ENCODE data around the gene RNF126.
"Not testable (repeated sequence)": the region's sequence is repeated elsewhere in the genome, so short reads cannot be mapped to it uniquely, and the experiment has no call there.

Gene RNF126

GRCh38 chr19:613732-614567 is 49.1 kb downstream of the RNF126 start:
- no peak for DNase-seq (ENCODE audit: low read depth in 1 of 2, low spot score in 1 of 2)

- DNase-seq (ENCODE audit: low read depth in 1 of 2, low spot score in 1 of 2) = no peak
Measured at GRCh38 chr19:612941-613340, 50.1 kb downstream of the RNF126 start.

GRCh38 chr19:611481-611868 is 51.5 kb downstream of the RNF126 start:
- DNase-seq (ENCODE audit: low read depth in 1 of 2, low spot score in 1 of 2) = peak in 1 of 2 donors; percentile 40

GRCh38 chr19:610801-611480 is 52.1 kb downstream of the RNF126 start:
- peak; percentile 31 to 34 for DNase-seq (ENCODE audit: low read depth in 1 of 2, low spot score in 1 of 2)

GRCh38 chr19:610071-610800 is 52.8 kb downstream of the RNF126 start:
- peak in 1 of 2 donors; percentile 19 for DNase-seq (ENCODE audit: low read depth in 1 of 2, low spot score in 1 of 2)

GRCh38 chr19:609004-609346 is 54.0 kb downstream of the RNF126 start:
- DNase-seq (ENCODE audit: low read depth in 1 of 2, low spot score in 1 of 2) = no peak

GRCh38 chr19:608155-609003 is 54.6 kb downstream of the RNF126 start:
- DNase-seq (ENCODE audit: low read depth in 1 of 2, low spot score in 1 of 2) = no peak

GRCh38 chr19:607301-608154 is 55.5 kb downstream of the RNF126 start:
- no peak for DNase-seq (ENCODE audit: low read depth in 1 of 2, low spot score in 1 of 2)

- DNase-seq (ENCODE audit: low read depth in 1 of 2, low spot score in 1 of 2) = not testable (repeated sequence)
Measured at GRCh38 chr19:605061-605971, 57.7 kb downstream of the RNF126 start.

GRCh38 chr19:604355-604754 is 58.7 kb downstream of the RNF126 start:
- no peak for DNase-seq (ENCODE audit: low read depth in 1 of 2, low spot score in 1 of 2)

GRCh38 chr19:603779-604178 is 59.2 kb downstream of the RNF126 start:
- DNase-seq (ENCODE audit: low read depth in 1 of 2, low spot score in 1 of 2) = not testable (repeated sequence)

GRCh38 chr19:603302-603639 is 59.7 kb downstream of the RNF126 start:
- not testable (repeated sequence) for DNase-seq (ENCODE audit: low read depth in 1 of 2, low spot score in 1 of 2)

GRCh38 chr19:602391-603301 is 60.4 kb downstream of the RNF126 start:
- DNase-seq (ENCODE audit: low read depth in 1 of 2, low spot score in 1 of 2) = no peak

- no peak for DNase-seq (ENCODE audit: low read depth in 1 of 2, low spot score in 1 of 2)
Measured at GRCh38 chr19:601790-602189, 61.2 kb downstream of the RNF126 start.

GRCh38 chr19:601310-601709 is 61.7 kb downstream of the RNF126 start:
- no peak for DNase-seq (ENCODE audit: low read depth in 1 of 2, low spot score in 1 of 2)

Measured in stimulated activated CD4-positive, alpha-beta T cell treated with anti-CD3 and anti-CD28 coated beads, Interleukin-15, amount 100 ng/mL, for 1 hour (primary cell).